GM18502 (cell line): Measurements from ENCODE around the gene RAB3A.
A peak's percentile ranks its signal among the peaks of the same experiment; 100 is the strongest.

ENCODE experiments used
- ATAC-seq: cut with Tn5 transposase; IDR thresholded peaks from one replicate; pipeline ENCODE4 v1.9.1; 2021; ENCODE audit warnings: mild to moderate bottlenecking; ENCODE audit not compliant: unreplicated experiment, poor library complexity

RAB3A gene

GRCh38 chr19:18202778-18203407 is 949 bp downstream of the RAB3A start:
- no peak for ATAC-seq

- ATAC-seq: no peak
Observed at GRCh38 chr19:18202397-18202777, 1.5 kb downstream of the RAB3A start.

- no peak for ATAC-seq
Observed at GRCh38 chr19:18198374-18198773, 5.5 kb downstream of the RAB3A start.

GRCh38 chr19:18197941-18198340 is 5.9 kb downstream of the RAB3A start:
- no peak for ATAC-seq

GRCh38 chr19:18197306-18197705 is 6.5 kb downstream of the RAB3A start:
- no peak for ATAC-seq

GRCh38 chr19:18196511-18196845 is 7.4 kb downstream of the RAB3A start:
- ATAC-seq: no peak

GRCh38 chr19:18194554-18195238 is 9.1 kb downstream of the RAB3A start:
- no peak for ATAC-seq

GRCh38 chr19:18194181-18194530 is 9.7 kb downstream of the RAB3A start:
- ATAC-seq: no peak

GRCh38 chr19:18193388-18194180 is 10.3 kb downstream of the RAB3A start:
- no peak for ATAC-seq

- ATAC-seq: peak; percentile 87
Observed at GRCh38 chr19:18192673-18193387, 11.0 kb downstream of the RAB3A start, which contains the start of gene MPV17L2. MPV17L2 (plus strand) TSS chr19:18193218; CDS start chr19:18193282, 64 bp downstream.

GRCh38 chr19:18191640-18192062 is 12.2 kb downstream of the RAB3A start:
- ATAC-seq: no peak

GRCh38 chr19:18190278-18190677 is 13.6 kb downstream of the RAB3A start:
- no peak for ATAC-seq

- no peak for ATAC-seq
Observed at GRCh38 chr19:18185538-18185937, 18.3 kb downstream of the RAB3A start.

- ATAC-seq: no peak
Observed at GRCh38 chr19:18183529-18183928, 20.3 kb downstream of the RAB3A start.

- ATAC-seq: no peak
Observed at GRCh38 chr19:18179957-18180356, 23.9 kb downstream of the RAB3A start.

GRCh38 chr19:18176367-18177310 is 27.2 kb downstream of the RAB3A start:
- no peak for ATAC-seq

GRCh38 chr19:18174983-18175382 is 28.9 kb downstream of the RAB3A start:
- ATAC-seq: no peak

GRCh38 chr19:18173572-18174288 is 30.1 kb downstream of the RAB3A start, which contains the start of gene IFI30:
IFI30 (plus strand) TSS chr19:18173813; CDS start chr19:18173842, 29 bp downstream.
- peak; percentile 53 for ATAC-seq

GRCh38 chr19:18173054-18173571 is 30.7 kb downstream of the RAB3A start:
- ATAC-seq: peak; percentile 11
